ENCODE results near the gene SCLY. TPM values are rescaled to one million over a fixed set of nuclear protein-coding genes. Genes with fewer than 3 reads are reported as not detected.

Gene SCLY
- total RNA-seq, 1 donor from 2014 or later: 21.5 TPM

DNA sequence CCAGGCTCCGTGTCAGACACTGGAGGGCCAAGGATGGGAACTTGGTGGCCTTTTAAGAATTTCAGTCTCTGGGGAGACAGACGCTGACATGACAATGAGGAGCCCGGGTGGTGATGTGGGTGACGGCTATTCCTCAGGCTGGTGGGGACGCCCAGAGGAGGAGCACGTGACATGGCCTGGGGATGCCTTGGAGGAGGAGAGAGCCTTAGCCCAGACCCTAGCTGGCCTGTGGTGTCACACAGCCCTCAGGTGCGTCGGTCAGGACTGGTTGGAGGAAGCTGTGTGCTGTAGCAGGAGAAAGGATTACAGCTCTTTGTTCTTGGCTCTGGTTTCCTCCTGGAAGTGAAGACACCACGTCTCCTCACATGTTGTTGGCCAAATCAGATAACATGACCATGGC, 40.0 kb upstream of the SCLY start:
- DNase-seq (ENCODE audit: low spot score in 2 of 2, unreplicated experiment in 2 of 2): no peak
- Mint-ChIP-seq H3K27me3 (ENCODE audit: low read depth) (no peaks in the 10 kb centered on the region), H3K4me1 (no peaks in the 10 kb centered on the region), H3K4me3 (no peak overlapping the region), H3K9me3 (no peaks in the 10 kb centered on the region), H3K27ac (no peak overlapping the region), H3K36me3 (peaks cover 24% of the 10 kb centered on the region)
- TF ChIP-seq CTCF (IDR thresholded peaks at IDR 0.05; ENCODE audit: unreplicated experiment): no peak

DNA sequence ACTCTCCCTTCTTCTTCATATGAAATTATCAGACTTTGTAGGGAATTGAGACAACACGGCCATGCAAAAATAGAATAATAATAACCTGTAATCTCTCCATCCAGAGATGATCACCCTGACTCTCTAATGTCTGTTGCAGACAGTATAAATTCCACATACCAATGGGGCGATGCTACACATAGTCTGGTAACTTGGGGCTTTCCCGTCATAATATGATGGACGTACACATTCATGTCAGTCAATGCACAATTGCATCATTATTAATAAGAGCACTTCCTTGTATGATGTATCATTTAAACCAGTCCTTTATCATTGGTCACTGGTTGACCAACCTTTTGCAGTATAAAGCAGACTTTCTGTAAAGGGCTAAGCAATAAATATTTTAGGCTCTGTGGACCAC, 39.5 kb upstream of the SCLY start:
- Mint-ChIP-seq H3K36me3 (peaks cover 26% of the 10 kb centered on the region), H3K27ac (no peak overlapping the region), H3K4me1 (no peaks in the 10 kb centered on the region), H3K27me3 (ENCODE audit: low read depth) (no peaks in the 10 kb centered on the region), H3K9me3 (no peaks in the 10 kb centered on the region), H3K4me3 (no peak overlapping the region)
- no peak for DNase-seq (ENCODE audit: low spot score in 2 of 2, unreplicated experiment in 2 of 2)
- no peak for TF ChIP-seq CTCF (IDR thresholded peaks at IDR 0.05; ENCODE audit: unreplicated experiment)

GRCh38 chr2:238022594-238023157, 38.1 kb upstream of the SCLY start:
- no peak for DNase-seq (ENCODE audit: low spot score in 2 of 2, unreplicated experiment in 2 of 2)
- peaks cover 31% of the 10 kb centered on the region for H3K36me3 Mint-ChIP-seq
- no peak overlapping the region for H3K27ac Mint-ChIP-seq
- no peak for TF ChIP-seq CTCF (IDR thresholded peaks at IDR 0.05; ENCODE audit: unreplicated experiment)
- no peaks in the 10 kb centered on the region for H3K27me3 Mint-ChIP-seq (ENCODE audit: low read depth)
- H3K4me1 Mint-ChIP-seq: no peaks in the 10 kb centered on the region
- H3K9me3 Mint-ChIP-seq: no peaks in the 10 kb centered on the region
- H3K4me3 Mint-ChIP-seq: no peak overlapping the region

GRCh38 chr2:238023608-238024007, 37.2 kb upstream of the SCLY start:
- Mint-ChIP-seq H3K27me3 (ENCODE audit: low read depth) (no peaks in the 10 kb centered on the region), H3K36me3 (peaks cover 29% of the 10 kb centered on the region), H3K4me3 (no peak overlapping the region), H3K4me1 (no peaks in the 10 kb centered on the region), H3K9me3 (no peaks in the 10 kb centered on the region), H3K27ac (no peak overlapping the region)
- no peak for DNase-seq (ENCODE audit: low spot score in 2 of 2, unreplicated experiment in 2 of 2)
- no peak for TF ChIP-seq CTCF (IDR thresholded peaks at IDR 0.05; ENCODE audit: unreplicated experiment)

DNA sequence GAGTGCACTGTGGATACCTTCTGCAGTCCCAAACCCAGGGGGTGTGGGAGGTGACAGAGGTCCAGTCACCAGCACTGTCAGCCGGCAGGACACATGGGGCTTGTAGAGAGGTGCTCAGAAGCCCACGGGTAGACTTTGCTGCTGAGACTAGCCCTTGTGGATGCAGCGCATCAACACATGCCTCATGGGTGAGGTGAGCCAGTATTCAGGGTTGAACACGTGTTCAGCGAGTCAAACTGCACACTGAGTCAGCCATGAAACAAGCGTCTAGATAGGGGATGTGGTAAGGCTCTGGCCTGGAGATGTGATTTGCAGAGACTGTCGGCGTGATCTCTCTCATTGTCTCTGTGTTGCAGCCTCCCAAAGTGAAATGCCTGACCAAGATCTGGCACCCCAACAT, 35.8 kb upstream of the SCLY start:
- Mint-ChIP-seq H3K4me1 (no peaks in the 10 kb centered on the region), H3K9me3 (no peaks in the 10 kb centered on the region), H3K27ac (peak overlapping the region; percentile 36), H3K4me3 (no peak overlapping the region), H3K27me3 (ENCODE audit: low read depth) (no peaks in the 10 kb centered on the region), H3K36me3 (peaks cover 27% of the 10 kb centered on the region)
- DNase-seq (ENCODE audit: low spot score in 2 of 2, unreplicated experiment in 2 of 2): no peak
- TF ChIP-seq CTCF (IDR thresholded peaks at IDR 0.05; ENCODE audit: unreplicated experiment): no peak

Data from mesothelial cell of epicardium (in vitro differentiated cells).